K562 (cell line): ENCODE measurements around the gene NTM. TPM values are rescaled to one million over a fixed set of nuclear protein-coding genes. Genes with fewer than 3 reads are reported as not detected.

Experiments
- ATAC-seq: fragments of 200-7000 bp; cut with Tn5 transposase; 3 replicates; pipeline ENCODE4 v1.9.1; 2020; ENCODE audit warnings: moderate library complexity
- BruUV-seq: library from RNA; stranded (reverse); fragments of 400-500 nt; replicated peaks from 2 replicates; lab custom pipeline; 2021; lab: Mats Ljungman, UMichigan
- CTCF ChIA-PET: fragments of 300-600 bp; formaldehyde crosslinking; extraction: SDS; loops from one replicate; lab custom pipeline; 2021; ENCODE audit warnings: low intra/inter-chr PET ratio; lab: Yijun Ruan, JAX
- POLR2A ChIA-PET: fragments of 300-600, 350-650 bp; sonication (Branson Sonifier 250); formaldehyde crosslinking; extraction: SDS; loops from one replicate; lab custom pipeline; 2021; ENCODE audit warnings: antibody characterized with exemption, inconsistent platforms; lab: Yijun Ruan, JAX
- DNase-seq, 4 experiments: peaks; one replicate each; pipeline versions ENCODE4 v3.0.0 to v3.0.0-alpha.2; 2011 to 2018; ENCODE audit warnings: low spot score in 3 of 4, mixed read lengths in 3 of 4; ENCODE audit errors: extremely low read depth in 1 of 4
- FAIRE-seq: peaks from 2 replicates; lab custom pipeline; 2011; peaks lifted over from hg19 to GRCh38; lab: Jason Lieb, UNC
- H2AFZ ChIP-seq: 2 replicates; pipeline ENCODE4 v1.6.0; 2011; ENCODE audit warnings: low read depth, low read length, control low read depth, inconsistent platforms
- H3K27ac ChIP-seq: fragments of 200-600 bp; 3 replicates; pipeline ENCODE4 v1.8.0; 2011; ENCODE audit warnings: low read depth, mild to moderate bottlenecking, control low read depth, inconsistent platforms, low read length, moderate library complexity, mixed read lengths; ENCODE audit errors: extremely low read depth
- H3K27me3 ChIP-seq, 2 experiments: fragments of 300-600 bp in 1 of 2; 2 replicates in 1 of 2; 3 replicates in 1 of 2; pipeline versions ENCODE4 v1.6.0 to v1.8.0; 2011; ENCODE audit warnings: inconsistent platforms in 2 of 2, low read length in 2 of 2, mild to moderate bottlenecking in 1 of 2, mixed read lengths in 1 of 2, moderate library complexity in 1 of 2; ENCODE audit not compliant: control insufficient read depth in 2 of 2, insufficient read depth in 2 of 2
- H3K36me3 ChIP-seq: fragments of 300-600 bp; 3 replicates; pipeline ENCODE4 v1.8.0; 2011; ENCODE audit warnings: mild to moderate bottlenecking, low read length, inconsistent platforms; ENCODE audit not compliant: control insufficient read depth, insufficient read depth
- H3K4me1 ChIP-seq, 2 experiments: fragments of 200-600 bp in 1 of 2; replicated peaks in 1 of 2; 2 replicates in 1 of 2; 3 replicates in 1 of 2; pipeline versions ENCODE4 v1.5.1 to v1.8.0; 2011; ENCODE audit warnings: inconsistent platforms in 2 of 2, low read length in 2 of 2, mild to moderate bottlenecking in 1 of 2, mixed read lengths in 1 of 2, moderate library complexity in 1 of 2; ENCODE audit not compliant: control insufficient read depth in 2 of 2, insufficient read depth in 2 of 2
- H3K4me2 ChIP-seq: 2 replicates; pipeline ENCODE4 v1.6.1; 2011; ENCODE audit warnings: low read length, control low read depth, inconsistent platforms, mixed read lengths; ENCODE audit not compliant: insufficient read depth
- H3K4me3 ChIP-seq: fragments of 200-600 bp; sonication (generic), shearing (Covaris generic); 2 replicates; pipeline ENCODE4 v1.5.1; 2016; ENCODE audit warnings: control low read depth, inconsistent platforms
- H3K79me2 ChIP-seq: fragments of 200-600 bp; 3 replicates; pipeline ENCODE4 v1.8.0; 2011; ENCODE audit warnings: low read length, inconsistent platforms; ENCODE audit not compliant: control insufficient read depth, insufficient read depth
- H3K9ac ChIP-seq, 2 experiments: 2 replicates each; pipeline versions ENCODE4 v1.6.0 to v1.6.1; 2011; ENCODE audit warnings: low read depth in 2 of 2, low read length in 2 of 2, control low read depth in 1 of 2, inconsistent platforms in 1 of 2, mild to moderate bottlenecking in 1 of 2, mixed read lengths in 1 of 2; ENCODE audit not compliant: insufficient read depth in 1 of 2
- H3K9me1 ChIP-seq: one replicate; pipeline ENCODE4 v1.6.0; 2011; ENCODE audit warnings: inconsistent platforms, mild to moderate bottlenecking, low read length, moderate library complexity; ENCODE audit not compliant: control insufficient read depth, insufficient read depth
- H3K9me3 ChIP-seq: replicated peaks from 2 replicates; pipeline ENCODE4 v1.5.1; 2011; ENCODE audit warnings: low read depth, low read length, inconsistent platforms; ENCODE audit not compliant: control insufficient read depth, insufficient read depth
- H4K20me1 ChIP-seq: replicated peaks from 2 replicates; pipeline ENCODE4 v1.6.1; 2011; ENCODE audit warnings: low read length, inconsistent platforms, mixed read lengths; ENCODE audit not compliant: control insufficient read depth, insufficient read depth
- BCL6 ChIP-seq: fragments of 250-450 bp; sonication (Bioruptor Pico); IDR thresholded peaks from 2 replicates; pipeline ENCODE4 v1.4.0; 2020
- CREB5 ChIP-seq: fragments of 250-450 bp; sonication (Bioruptor Pico); IDR thresholded peaks from 2 replicates; pipeline ENCODE4 v1.5.0; 2020; ENCODE audit warnings: mild to moderate bottlenecking
- E2F1 ChIP-seq: sonication (generic); formaldehyde crosslinking; IDR thresholded peaks from 2 replicates; pipeline ENCODE4 v1.8.1; 2023; ENCODE audit warnings: mild to moderate bottlenecking, missing genetic modification reagents, moderate library complexity
- ELF1 ChIP-seq: fragments of 200-800 bp; sonication (Bioruptor generic); IDR thresholded peaks from 2 replicates; pipeline ENCODE4 v1.6.1; 2016; ENCODE audit warnings: missing genetic modification characterization, missing compliant biosample characterization
- HCFC1 ChIP-seq: IDR thresholded peaks from 2 replicates; pipeline ENCODE4 v1.6.1; 2012; ENCODE audit warnings: low read depth, low read length, improper control_type of control experiment
- HINFP ChIP-seq: fragments of 450-650 bp; conservative IDR thresholded peaks from 2 replicates; pipeline ENCODE4 v1.6.1; 2016; ENCODE audit warnings: missing genetic modification characterization, low read depth, mild to moderate bottlenecking, control low read depth, missing compliant biosample characterization
- MEIS2 ChIP-seq: fragments of 450-650 bp; IDR thresholded peaks from 2 replicates; pipeline ENCODE4 v1.6.1; 2014; ENCODE audit warnings: mild to moderate bottlenecking; ENCODE audit not compliant: partially characterized antibody
- NCOA4 ChIP-seq: fragments of 450-650 bp; IDR thresholded peaks from 2 replicates; pipeline ENCODE4 v1.6.1; 2018; ENCODE audit warnings: mild to moderate bottlenecking; ENCODE audit not compliant: partially characterized antibody
- PCBP1 ChIP-seq: fragments of 200-400 bp; formaldehyde crosslinking; IDR thresholded peaks from 2 replicates; pipeline ENCODE4 v1.6.1; 2018; ENCODE audit warnings: mild to moderate bottlenecking, low read depth, low read length; ENCODE audit not compliant: poor library complexity, severe bottlenecking
- PHTF2 ChIP-seq: fragments of 250-450 bp; sonication (Bioruptor Pico); IDR thresholded peaks from 2 replicates; pipeline ENCODE4 v1.5.0; 2021; ENCODE audit warnings: mild to moderate bottlenecking
- RBM17 ChIP-seq: fragments of 200-400 bp; formaldehyde crosslinking; IDR thresholded peaks from 2 replicates; pipeline ENCODE4 v1.6.1; 2017; ENCODE audit warnings: low read depth, mild to moderate bottlenecking, low read length, borderline replicate concordance
- SLC30A9 ChIP-seq: fragments of 250-450 bp; sonication (Bioruptor Pico); IDR thresholded peaks from 2 replicates; pipeline ENCODE4 v1.8.0; 2022; ENCODE audit warnings: mild to moderate bottlenecking, moderate library complexity
- TCF3 ChIP-seq: sonication (generic); formaldehyde crosslinking; IDR thresholded peaks from 2 replicates; pipeline ENCODE4 v1.4.0; 2020; ENCODE audit warnings: mild to moderate bottlenecking, missing genetic modification reagents
- ZNF551 ChIP-seq: fragments of 250-450 bp; sonication (Bioruptor Pico); IDR thresholded peaks from 2 replicates; pipeline ENCODE4 v1.5.0; 2021; ENCODE audit warnings: mild to moderate bottlenecking, moderate library complexity
- ZZZ3 ChIP-seq: fragments of 450-650 bp; IDR thresholded peaks from 2 replicates; pipeline ENCODE4 v1.6.1; 2016; ENCODE audit warnings: antibody characterized with exemption, mild to moderate bottlenecking, moderate library complexity
- WGBS: fragments of 100-300 bp; shearing (Covaris generic); methylation state at CpG from one replicate; pipeline ENCODE4 v1.1.6; 2016; ENCODE audit warnings: low coverage, mixed read lengths; ENCODE audit not compliant: insufficient coverage; ENCODE audit errors: missing lambda C conversion rate; 5-methylcytosine and 5-hydroxymethylcytosine counted together
- in situ Hi-C: fragments of 300-500 bp; cut with MboI; formaldehyde crosslinking; loops from 4 replicates; pipeline ENCODE4 v1.15.0; 2018; ENCODE audit warnings: inconsistent platforms, mixed read lengths
- intact Hi-C: fragments of 100-400 bp; cut with micrococcal nuclease; formaldehyde crosslinking; loops from 2 replicates; pipeline ENCODE4 v1.14.2; 2022
- polyA plus RNA-seq, 8 experiments: library from polyadenylated mRNA; depleted of rRNA in 4 of 8; stranded (reverse) in 5 of 8; unstranded in 3 of 8; fragments of >200 nt; fragmentation: Nextera tagmentation in 2 of 8; fragmentation: Illumina TruSeq in 1 of 8; extraction: Ambion mirVana in 2 of 8; extraction: Trizol in 1 of 8; gene quantifications; 2 replicates each; pipeline versions ENCODE4 v1.2.1 to v1.2.3, GENCODE V29; 2011 to 2014; ENCODE audit warnings: inconsistent platforms in 1 of 8, missing spikeins in 1 of 8
- total RNA-seq, 7 experiments: library from RNA; depleted of rRNA in 6 of 7; stranded (reverse); fragments of >200 nt in 6 of 7; fragmentation: Illumina TruSeq in 2 of 7; extraction: Trizol in 2 of 7; gene quantifications; 2 replicates each; pipeline versions ENCODE4 v1.2.1 to v1.2.3, GENCODE V29; 2011 to 2021; ENCODE audit warnings: low replicate concordance in 1 of 7
- TF ChIP-seq, protein P1 (sequence below): fragments of 250-450 bp; sonication (Bioruptor Pico); IDR thresholded peaks from 2 replicates; pipeline ENCODE4 v1.5.0; 2022; ENCODE audit warnings: mild to moderate bottlenecking

Gene NTM
- total and polyA plus RNA-seq, 9 of the 15 experiments (the other 6 are each of a cell fraction or from before 2014, with no cell fraction given) = not detected

DNA sequence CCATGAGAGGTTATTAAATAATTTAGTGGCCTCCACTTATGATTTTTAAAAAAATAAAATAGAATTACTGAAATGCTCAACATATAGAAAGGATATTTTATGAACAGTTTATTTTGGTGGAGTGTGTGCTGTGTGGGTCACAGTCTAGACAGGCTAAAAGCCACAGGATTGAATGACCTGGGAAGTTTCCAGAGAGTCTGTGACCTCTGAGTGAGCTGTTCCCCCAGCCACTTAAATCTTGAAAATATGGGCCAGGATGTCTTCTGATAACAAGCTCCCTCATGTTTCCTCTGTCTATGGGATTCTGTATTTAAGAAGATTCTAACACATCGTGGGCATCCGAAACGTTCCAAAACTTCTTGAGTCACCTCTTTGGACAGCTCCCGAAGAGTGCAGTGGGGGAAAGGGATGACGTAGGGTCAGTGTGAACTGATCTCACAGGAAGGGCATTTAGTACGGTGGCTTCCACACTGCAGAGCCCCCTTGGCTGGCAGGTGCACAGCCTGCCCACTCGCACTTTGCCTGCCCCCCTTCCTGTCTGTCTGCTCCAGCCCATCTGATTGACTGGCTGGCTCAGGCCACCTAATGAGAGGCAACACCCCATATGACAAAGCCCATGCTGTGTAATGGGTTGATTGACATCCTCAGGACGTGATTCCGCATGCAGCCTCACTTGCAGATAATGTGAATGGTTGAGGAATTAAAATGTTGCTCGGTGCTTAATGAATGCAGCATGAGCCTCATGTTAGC, 97.4 kb downstream of the NTM start:
- in situ Hi-C loops = no loop called here
- no peaks in the 10 kb centered on the region for H3K4me1 ChIP-seq
- H3K4me2 ChIP-seq = no peak overlapping the region
- H3K27me3 ChIP-seq = peaks cover 0 to 13% of the 10 kb centered on the region in 2 experiments; a peak in 2 of 5 replicates
- TF ChIP-seq TCF3 (CRISPR knock-in tag) (no peak), ZZZ3 (no peak), ELF1 (no peak), RBM17 (no peak), NCOA4 (no peak), HCFC1 (no peak), PHTF2 (no peak), CREB5 (no peak), SLC30A9 (CRISPR knock-in tag) (no peak), PCBP1 (no peak), BCL6 (CRISPR knock-in tag) (no peak), ZNF551 (CRISPR knock-in tag) (no peak), MEIS2 (no peak), HINFP (no peak), E2F1 (CRISPR knock-in tag) (no peak)
- TF ChIP-seq, protein P1, sequence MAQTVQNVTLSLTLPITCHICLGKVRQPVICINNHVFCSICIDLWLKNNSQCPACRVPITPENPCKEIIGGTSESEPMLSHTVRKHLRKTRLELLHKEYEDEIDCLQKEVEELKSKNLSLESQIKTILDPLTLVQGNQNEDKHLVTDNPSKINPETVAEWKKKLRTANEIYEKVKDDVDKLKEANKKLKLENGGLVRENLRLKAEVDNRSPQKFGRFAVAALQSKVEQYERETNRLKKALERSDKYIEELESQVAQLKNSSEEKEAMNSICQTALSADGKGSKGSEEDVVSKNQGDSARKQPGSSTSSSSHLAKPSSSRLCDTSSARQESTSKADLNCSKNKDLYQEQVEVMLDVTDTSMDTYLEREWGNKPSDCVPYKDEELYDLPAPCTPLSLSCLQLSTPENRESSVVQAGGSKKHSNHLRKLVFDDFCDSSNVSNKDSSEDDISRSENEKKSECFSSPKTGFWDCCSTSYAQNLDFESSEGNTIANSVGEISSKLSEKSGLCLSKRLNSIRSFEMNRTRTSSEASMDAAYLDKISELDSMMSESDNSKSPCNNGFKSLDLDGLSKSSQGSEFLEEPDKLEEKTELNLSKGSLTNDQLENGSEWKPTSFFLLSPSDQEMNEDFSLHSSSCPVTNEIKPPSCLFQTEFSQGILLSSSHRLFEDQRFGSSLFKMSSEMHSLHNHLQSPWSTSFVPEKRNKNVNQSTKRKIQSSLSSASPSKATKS = no peak
- ChIA-PET POLR2A (interaction anchor here (0.6 kb wide), 1 partner anchor 14 kb away, joined by 3 read pairs; no protein-coding TSS in a partner anchor), CTCF (no interaction called here)
- no peaks in the 10 kb centered on the region for H3K79me2 ChIP-seq
- no peak overlapping the region for H3K9ac ChIP-seq
- no peaks in the 10 kb centered on the region; the same call in 1 of the 2 replicates for H4K20me1 ChIP-seq
- ATAC-seq = no peak
- no peaks in the 10 kb centered on the region for H3K9me3 ChIP-seq
- no peak overlapping the region for H3K27ac ChIP-seq
- 1% methylated on average over 10 of the region's 10 CpGs for WGBS
- no peak overlapping the region for H2AFZ ChIP-seq
- intact Hi-C loops = no loop called here
- H3K9me1 ChIP-seq = no peaks in the 10 kb centered on the region
- no peak overlapping the region for H3K4me3 ChIP-seq
- no peak for DNase-seq
- FAIRE-seq = no peak
- no peaks in the 10 kb centered on the region for H3K36me3 ChIP-seq
- BruUV-seq = no TSS peak
